ENCODE data around the gene VAV2. TPM values are rescaled to one million over a fixed set of nuclear protein-coding genes. Genes with fewer than 3 reads are reported as not detected.

The VAV2 gene
- polyA plus RNA-seq, 3 donors from 2014 or later: 0.12 to 0.28 TPM; not detected in 1

- Mint-ChIP-seq H3K9me3 (no peaks in the 10 kb centered on the region), H3K27ac (no peak overlapping the region), H3K36me3 (peaks cover 8 to 16% (median 14%) of the 10 kb centered on the region in 3 donors), H3K4me1 (peaks cover 4 to 8% of the 10 kb centered on the region in 2 donors), H3K4me3 (no peak overlapping the region), H3K27me3 (ENCODE audit: low read depth in 3 of 3) (peaks cover 0 to 4% (median 2%) of the 10 kb centered on the region in 3 donors)
- DNase-seq: no peak
Measured at GRCh38 chr9:134031783-134032182, 39.7 kb upstream of the VAV2 start.

GRCh38 chr9:134030821-134031470 is 38.8 kb upstream of the VAV2 start:
- DNase-seq: no peak
- H3K4me3 Mint-ChIP-seq: no peak overlapping the region
- H3K4me1 Mint-ChIP-seq: peaks cover 6 to 13% of the 10 kb centered on the region in 2 donors
- H3K27me3 Mint-ChIP-seq (ENCODE audit: low read depth in 3 of 3): peaks cover 0 to 4% (median 0%) of the 10 kb centered on the region in 3 donors
- no peaks in the 10 kb centered on the region for H3K9me3 Mint-ChIP-seq
- peaks cover 5 to 10% (median 10%) of the 10 kb centered on the region in 3 donors for H3K36me3 Mint-ChIP-seq
- H3K27ac Mint-ChIP-seq: peak overlapping the region in 1 of 6 donors; percentile 60

DNA sequence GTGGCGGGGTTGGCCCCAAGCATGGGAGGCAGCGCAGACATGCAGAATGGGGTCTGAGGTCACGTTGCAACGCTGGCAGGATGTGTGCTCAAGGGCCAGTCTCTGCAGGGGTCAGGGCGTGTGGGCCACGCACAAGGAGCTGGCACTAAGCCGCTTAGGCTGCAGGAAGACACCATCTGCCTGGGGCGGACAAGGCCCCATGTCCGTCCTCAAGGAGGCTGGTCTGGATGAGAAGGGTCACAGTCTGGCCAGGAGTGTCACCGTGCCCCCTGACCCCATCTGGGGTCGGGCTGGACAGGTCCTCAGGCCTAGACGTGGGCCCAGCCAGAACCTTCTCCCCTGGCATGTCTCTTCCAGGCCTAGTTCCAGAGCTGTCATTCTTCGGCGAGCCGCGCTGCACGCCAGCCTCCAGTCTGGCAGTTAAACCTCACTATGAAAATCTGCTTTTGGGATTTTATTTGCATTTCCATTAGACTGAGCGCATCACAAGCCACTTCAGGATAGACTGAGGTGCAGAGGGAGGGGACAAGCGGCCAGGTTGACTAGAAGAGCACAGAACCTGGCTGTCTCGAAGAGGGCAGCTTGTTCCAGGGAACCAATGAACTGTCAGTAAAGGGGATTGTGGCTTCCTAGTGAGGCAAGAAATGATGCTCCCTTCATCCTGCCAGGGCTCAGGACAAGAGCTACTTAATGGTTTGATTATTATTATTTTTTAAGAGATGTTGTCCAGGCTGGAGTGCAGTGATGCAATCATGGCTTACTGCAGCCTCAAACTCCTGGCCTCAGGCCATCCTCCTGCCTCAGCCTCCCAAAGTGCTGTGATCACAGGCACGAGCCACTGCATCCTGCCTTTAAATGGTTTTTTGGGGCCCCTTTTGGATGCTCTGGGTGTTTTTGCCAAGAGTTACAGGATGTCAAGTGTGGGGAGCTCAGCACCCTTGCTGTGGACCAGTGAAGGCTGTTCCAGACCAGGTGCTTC is 37.4 kb upstream of the VAV2 start:
- Mint-ChIP-seq H3K36me3 (peaks cover 5 to 10% (median 6%) of the 10 kb centered on the region in 3 donors), H3K27ac (no peak overlapping the region), H3K9me3 (no peaks in the 10 kb centered on the region), H3K4me3 (no peak overlapping the region), H3K27me3 (ENCODE audit: low read depth in 3 of 3) (peaks cover 0 to 3% (median 0%) of the 10 kb centered on the region in 3 donors), H3K4me1 (peaks cover 9 to 19% of the 10 kb centered on the region in 2 donors)
- DNase-seq: no peak

GRCh38 chr9:134028575-134029247 is 36.6 kb upstream of the VAV2 start:
- Mint-ChIP-seq H3K4me1 (peaks cover 14 to 24% of the 10 kb centered on the region in 2 donors), H3K4me3 (no peak overlapping the region), H3K36me3 (peaks cover 5 to 10% (median 6%) of the 10 kb centered on the region in 3 donors), H3K9me3 (no peaks in the 10 kb centered on the region), H3K27me3 (ENCODE audit: low read depth in 3 of 3) (peaks cover 0 to 6% (median 0%) of the 10 kb centered on the region in 3 donors), H3K27ac (no peak overlapping the region)
- no peak for DNase-seq

DNA sequence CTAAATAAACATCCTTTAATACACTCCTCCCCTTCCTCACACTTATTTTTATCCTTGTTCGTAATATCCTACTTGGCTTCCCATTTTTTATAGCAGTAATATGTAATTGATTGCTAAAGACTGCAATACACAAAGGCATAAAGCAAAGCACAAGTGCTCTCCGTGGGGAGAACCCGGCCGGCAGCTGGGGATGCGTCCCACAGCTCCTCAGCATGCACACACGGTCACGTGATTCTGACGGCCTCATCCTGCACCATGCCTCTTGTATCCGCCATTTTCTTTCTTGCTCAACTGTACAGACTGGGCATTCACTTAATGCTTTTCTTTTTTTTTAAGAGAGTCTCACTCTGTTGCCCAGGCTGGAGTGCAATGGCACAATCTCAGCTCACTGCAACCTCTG is 36.0 kb upstream of the VAV2 start:
- peaks cover 14 to 23% of the 10 kb centered on the region in 2 donors for H3K4me1 Mint-ChIP-seq
- peaks cover 0 to 6% (median 0%) of the 10 kb centered on the region in 3 donors for H3K27me3 Mint-ChIP-seq (ENCODE audit: low read depth in 3 of 3)
- H3K4me3 Mint-ChIP-seq: peak overlapping the region in 3 of 5 donors; percentile 21 to 69 (median 39)
- no peaks in the 10 kb centered on the region for H3K9me3 Mint-ChIP-seq
- peaks cover under 1 to 4% (median under 1%) of the 10 kb centered on the region in 3 donors for H3K36me3 Mint-ChIP-seq
- H3K27ac Mint-ChIP-seq: peak overlapping the region in 2 of 6 donors; percentile 9 to 23
- no peak for DNase-seq

- Mint-ChIP-seq H3K27ac (peak overlapping the region in 2 of 6 donors; percentile 9 to 23), H3K4me1 (peaks cover 14 to 23% of the 10 kb centered on the region in 2 donors), H3K36me3 (no peaks in the 10 kb centered on the region), H3K27me3 (ENCODE audit: low read depth in 3 of 3) (peaks cover 0 to 6% (median 0%) of the 10 kb centered on the region in 3 donors), H3K4me3 (peak overlapping the region in 4 of 5 donors; percentile 39 to 82 (median 62)), H3K9me3 (no peaks in the 10 kb centered on the region)
- no peak for DNase-seq
Measured at GRCh38 chr9:134027561-134027960, 35.4 kb upstream of the VAV2 start.

GRCh38 chr9:134026981-134027380 is 34.9 kb upstream of the VAV2 start:
- DNase-seq: no peak
- Mint-ChIP-seq H3K4me1 (peaks cover 14 to 23% of the 10 kb centered on the region in 2 donors), H3K27ac (peak overlapping the region in 1 of 6 donors; percentile 45), H3K27me3 (ENCODE audit: low read depth in 3 of 3) (peaks cover 0 to 6% (median 0%) of the 10 kb centered on the region in 3 donors), H3K9me3 (no peaks in the 10 kb centered on the region), H3K4me3 (peak overlapping the region; percentile 52 to 82 (median 61)), H3K36me3 (no peaks in the 10 kb centered on the region)

- no peak for DNase-seq
- H3K27me3 Mint-ChIP-seq (ENCODE audit: low read depth in 3 of 3): peaks cover 0 to 6% (median 0%) of the 10 kb centered on the region in 3 donors
- peak overlapping the region; percentile 67 to 82 (median 73) for H3K4me3 Mint-ChIP-seq
- peaks cover 14 to 23% of the 10 kb centered on the region in 2 donors for H3K4me1 Mint-ChIP-seq
- H3K36me3 Mint-ChIP-seq: no peaks in the 10 kb centered on the region
- peak overlapping the region in 1 of 6 donors; percentile 39 for H3K27ac Mint-ChIP-seq
- H3K9me3 Mint-ChIP-seq: no peaks in the 10 kb centered on the region
Measured at GRCh38 chr9:134026581-134026980, 34.5 kb upstream of the VAV2 start.

DNA sequence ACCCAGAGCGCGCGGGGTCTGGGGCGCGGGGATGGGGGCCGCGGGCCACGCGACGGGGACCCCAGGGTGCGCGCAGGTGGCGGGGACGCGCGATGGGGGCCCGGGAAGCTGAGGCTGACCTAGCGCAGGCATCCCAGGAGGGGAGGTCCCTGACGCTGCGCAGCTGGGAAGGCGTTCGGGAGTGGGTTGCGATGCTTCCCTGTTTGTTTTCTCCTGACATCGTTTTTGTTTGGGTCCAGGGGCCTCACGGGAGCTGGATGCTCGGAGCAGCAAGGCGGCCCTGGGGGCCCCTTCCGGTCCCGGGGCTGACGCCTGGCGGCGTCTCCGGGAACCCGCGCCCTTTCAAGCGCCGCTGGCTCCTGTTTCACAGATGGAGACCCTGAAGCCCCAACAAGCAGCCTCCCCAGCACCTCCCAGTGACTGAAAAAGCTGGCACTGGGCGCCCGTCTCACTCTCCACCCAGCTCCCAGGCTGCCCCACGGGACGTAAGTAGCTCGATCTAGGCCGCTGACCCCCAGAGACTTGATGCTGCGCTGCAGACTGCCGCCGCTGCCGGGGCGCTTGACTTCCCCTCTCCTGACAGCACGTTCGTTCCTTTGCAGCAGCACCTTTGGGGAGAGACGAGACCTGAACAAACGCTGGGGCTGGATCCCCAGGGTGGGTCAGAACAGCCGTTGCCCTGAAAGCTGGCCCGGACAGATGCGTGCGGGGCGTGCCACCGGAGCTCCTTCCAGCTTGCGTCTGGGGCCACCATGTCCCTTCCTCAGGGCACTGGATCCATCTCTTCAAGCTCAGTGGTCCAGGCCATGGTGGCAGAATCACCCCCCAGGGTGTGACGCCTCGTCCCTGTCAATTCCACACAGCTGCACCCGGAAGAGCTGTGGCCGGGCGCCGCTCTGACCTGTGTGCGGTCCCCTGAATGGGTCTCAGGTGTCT is 33.8 kb upstream of the VAV2 start:
- peaks cover 14 to 23% of the 10 kb centered on the region in 2 donors for H3K4me1 Mint-ChIP-seq
- peak overlapping the region in 2 of 6 donors; percentile 39 to 46 for H3K27ac Mint-ChIP-seq

GRCh38 chr9:134024828-134025605 is 32.9 kb upstream of the VAV2 start, which contains the start of gene BRD3OS:
Gene BRD3OS, plus strand, starts transcription at chr9:134025481. Its CDS starts 1,267 bp downstream, at chr9:134026748.
- no peaks in the 10 kb centered on the region for H3K9me3 Mint-ChIP-seq
- H3K36me3 Mint-ChIP-seq: no peaks in the 10 kb centered on the region
- H3K27ac Mint-ChIP-seq: peak within 1 kb of the TSS; percentile 31 to 77 (median 66)
- H3K27me3 Mint-ChIP-seq (ENCODE audit: low read depth in 3 of 3): peaks cover 0 to 6% (median 0%) of the 10 kb centered on the region in 3 donors
- H3K4me3 Mint-ChIP-seq: peak within 1 kb of the TSS; percentile 71 to 82 (median 75)
- peaks cover 14 to 23% of the 10 kb centered on the region in 2 donors for H3K4me1 Mint-ChIP-seq
- DNase-seq: peak; percentile 88 to 92 (median 91)

More for the DNA sequence above, 33.8 kb upstream of the VAV2 start:
- H3K27me3 Mint-ChIP-seq (ENCODE audit: low read depth in 3 of 3): peaks cover 0 to 6% (median 0%) of the 10 kb centered on the region in 3 donors
- no peaks in the 10 kb centered on the region for H3K36me3 Mint-ChIP-seq
- peak in 1 of 3 donors; percentile 36 for DNase-seq
- H3K9me3 Mint-ChIP-seq: no peaks in the 10 kb centered on the region
- peak overlapping the region; percentile 67 to 82 (median 73) for H3K4me3 Mint-ChIP-seq

- peaks cover 14 to 23% of the 10 kb centered on the region in 2 donors for H3K4me1 Mint-ChIP-seq
- no peak for DNase-seq
Measured at GRCh38 chr9:134024214-134024792, 32.2 kb upstream of the VAV2 start.

More at GRCh38 chr9:134024214-134024792, 32.2 kb upstream of the VAV2 start:
- H3K27me3 Mint-ChIP-seq (ENCODE audit: low read depth in 3 of 3): peaks cover 0 to 6% (median 0%) of the 10 kb centered on the region in 3 donors
- peak overlapping the region; percentile 31 to 77 (median 66) for H3K27ac Mint-ChIP-seq
- H3K36me3 Mint-ChIP-seq: no peaks in the 10 kb centered on the region
- peak overlapping the region; percentile 71 to 82 (median 75) for H3K4me3 Mint-ChIP-seq
- no peaks in the 10 kb centered on the region for H3K9me3 Mint-ChIP-seq
